Rectal smooth muscle tissue (tissue), 1 donor: ENCODE data around the gene SYCE1L.
"Not testable (repeated sequence)": the region's sequence is repeated elsewhere in the genome, so short reads cannot be mapped to it uniquely, and the experiment has no call there.

Source experiments
- H3K27ac ChIP-seq: one replicate; pipeline ENCODE4 v1.7.0; 2013; ENCODE audit warnings: low read depth, low read length, inconsistent platforms
- H3K27me3 ChIP-seq: one replicate; pipeline ENCODE4 v1.7.0; 2013; ENCODE audit warnings: low read length; ENCODE audit not compliant: control insufficient read depth, insufficient read depth
- H3K36me3 ChIP-seq: one replicate; pipeline ENCODE4 v1.7.0; 2013; ENCODE audit warnings: low read length; ENCODE audit not compliant: control insufficient read depth, insufficient read depth
- H3K4me1 ChIP-seq: one replicate; pipeline ENCODE4 v1.7.0; 2013; ENCODE audit warnings: low read length; ENCODE audit not compliant: control insufficient read depth, insufficient read depth
- H3K4me3 ChIP-seq: one replicate; pipeline ENCODE4 v1.7.0; 2013; ENCODE audit warnings: low read length
- H3K9ac ChIP-seq: one replicate; pipeline ENCODE4 v1.7.0; 2013; ENCODE audit warnings: low read length

SYCE1L gene

GRCh38 chr16:77199211-77199610, at the start of gene SYCE1L:
SYCE1L (plus strand) TSS chr16:77199408; CDS start chr16:77199452, 44 bp downstream.
- peaks cover 31% of the 10 kb centered on the region for H3K36me3 ChIP-seq
- H3K9ac ChIP-seq = no peak within 1 kb of the TSS
- H3K27me3 ChIP-seq = no peaks in the 10 kb centered on the region

GRCh38 chr16:77157346-77158058, 41.7 kb upstream of the SYCE1L start:
- Histone ChIP-seq H3K4me3 (no peak overlapping the region), H3K27ac (no peak overlapping the region), H3K27me3 (no peaks in the 10 kb centered on the region), H3K36me3 (no peaks in the 10 kb centered on the region), H3K9ac (no peak overlapping the region), H3K4me1 (no peaks in the 10 kb centered on the region)

More at GRCh38 chr16:77199211-77199610, at the start of gene SYCE1L:
- Histone ChIP-seq H3K4me3 (no peak within 1 kb of the TSS), H3K27ac (no peak within 1 kb of the TSS), H3K4me1 (no peaks in the 10 kb centered on the region)

- Histone ChIP-seq H3K36me3 (no peaks in the 10 kb centered on the region), H3K4me1 (no peaks in the 10 kb centered on the region), H3K4me3 (no peak overlapping the region), H3K27ac (no peak overlapping the region), H3K9ac (no peak overlapping the region), H3K27me3 (no peaks in the 10 kb centered on the region)
Measured at GRCh38 chr16:77158293-77158692, 40.9 kb upstream of the SYCE1L start.

- Histone ChIP-seq H3K36me3 (no peaks in the 10 kb centered on the region), H3K27me3 (no peaks in the 10 kb centered on the region), H3K4me1 (no peaks in the 10 kb centered on the region), H3K4me3 (no peak overlapping the region), H3K9ac (no peak overlapping the region), H3K27ac (no peak overlapping the region)
Measured at GRCh38 chr16:77165006-77165405, 34.2 kb upstream of the SYCE1L start.

- not testable (repeated sequence) for H3K36me3 ChIP-seq, H3K27ac ChIP-seq, H3K9ac ChIP-seq, H3K4me3 ChIP-seq, H3K4me1 ChIP-seq, H3K27me3 ChIP-seq
Measured at GRCh38 chr16:77165536-77166236, 33.5 kb upstream of the SYCE1L start.

GRCh38 chr16:77166726-77167125, 32.5 kb upstream of the SYCE1L start:
- H3K27me3 ChIP-seq = peaks cover 2% of the 10 kb centered on the region
- no peaks in the 10 kb centered on the region for H3K36me3 ChIP-seq
- no peak overlapping the region for H3K27ac ChIP-seq
- H3K9ac ChIP-seq = no peak overlapping the region
- no peak overlapping the region for H3K4me3 ChIP-seq
- H3K4me1 ChIP-seq = no peaks in the 10 kb centered on the region

GRCh38 chr16:77168901-77169300, 30.3 kb upstream of the SYCE1L start:
- Histone ChIP-seq H3K9ac (no peak overlapping the region), H3K27me3 (peaks cover 2% of the 10 kb centered on the region), H3K27ac (no peak overlapping the region), H3K36me3 (no peaks in the 10 kb centered on the region), H3K4me3 (no peak overlapping the region), H3K4me1 (no peaks in the 10 kb centered on the region)

GRCh38 chr16:77169650-77170236, 29.5 kb upstream of the SYCE1L start:
- Histone ChIP-seq H3K27me3 (peaks cover 2% of the 10 kb centered on the region), H3K4me1 (no peaks in the 10 kb centered on the region), H3K36me3 (no peaks in the 10 kb centered on the region), H3K4me3 (no peak overlapping the region), H3K27ac (no peak overlapping the region), H3K9ac (no peak overlapping the region)

- Histone ChIP-seq H3K27ac (no peak overlapping the region), H3K4me3 (no peak overlapping the region)
Measured at GRCh38 chr16:77170805-77171204, 28.4 kb upstream of the SYCE1L start.

GRCh38 chr16:77171745-77172635, 27.2 kb upstream of the SYCE1L start:
- H3K36me3 ChIP-seq = no peaks in the 10 kb centered on the region
- H3K4me1 ChIP-seq = no peaks in the 10 kb centered on the region
- no peak overlapping the region for H3K27ac ChIP-seq
- no peak overlapping the region for H3K4me3 ChIP-seq
- H3K27me3 ChIP-seq = peaks cover 2% of the 10 kb centered on the region
- H3K9ac ChIP-seq = no peak overlapping the region

More at GRCh38 chr16:77170805-77171204, 28.4 kb upstream of the SYCE1L start:
- H3K36me3 ChIP-seq = no peaks in the 10 kb centered on the region
- no peaks in the 10 kb centered on the region for H3K4me1 ChIP-seq
- no peak overlapping the region for H3K9ac ChIP-seq
- H3K27me3 ChIP-seq = peaks cover 2% of the 10 kb centered on the region

- no peak overlapping the region for H3K4me3 ChIP-seq
- no peaks in the 10 kb centered on the region for H3K36me3 ChIP-seq
Measured at GRCh38 chr16:77172951-77173350, 26.3 kb upstream of the SYCE1L start.

GRCh38 chr16:77183137-77183536, 16.1 kb upstream of the SYCE1L start:
- Histone ChIP-seq H3K27me3 (no peaks in the 10 kb centered on the region), H3K4me1 (no peaks in the 10 kb centered on the region), H3K9ac (no peak overlapping the region), H3K4me3 (no peak overlapping the region), H3K27ac (no peak overlapping the region), H3K36me3 (no peaks in the 10 kb centered on the region)

More at GRCh38 chr16:77172951-77173350, 26.3 kb upstream of the SYCE1L start:
- H3K9ac ChIP-seq = no peak overlapping the region
- peaks cover 2% of the 10 kb centered on the region for H3K27me3 ChIP-seq
- H3K27ac ChIP-seq = no peak overlapping the region
- no peaks in the 10 kb centered on the region for H3K4me1 ChIP-seq
